CD14-positive monocyte (primary cell): ENCODE results near the gene PDE4D. TPM values are rescaled to one million over a fixed set of nuclear protein-coding genes. Genes with fewer than 3 reads are reported as not detected.

Experiments used
- DNase-seq, 3 donors: peaks; one replicate each; pipeline ENCODE4 v3.0.0-alpha.2; 2011 to 2022
- H2AFZ ChIP-seq: 2 replicates; pipeline ENCODE4 v1.6.0; 2012; ENCODE audit warnings: mild to moderate bottlenecking, low read depth, low read length, inconsistent platforms; ENCODE audit not compliant: insufficient read depth, poor library complexity, severe bottlenecking
- H3K27ac ChIP-seq, 2 donors: 1 replicate in 1 of 2; 2 replicates in 1 of 2; pipeline ENCODE4 v1.5.1; 2012 to 2013; ENCODE audit warnings: low read length in 2 of 2, control low read depth in 1 of 2, inconsistent platforms in 1 of 2, low read depth in 1 of 2, mild to moderate bottlenecking in 1 of 2
- H3K27me3 ChIP-seq, 2 donors: one replicate each; pipeline versions ENCODE4 v1.6.0 to v1.6.1; 2011 to 2013; ENCODE audit warnings: low read length in 2 of 2; ENCODE audit not compliant: control insufficient read depth in 2 of 2, insufficient read depth in 2 of 2
- H3K36me3 ChIP-seq, 2 donors: replicated peaks in 1 of 2; 1 replicate in 1 of 2; 2 replicates in 1 of 2; pipeline versions ENCODE4 v1.5.1 to v1.6.1; 2012 to 2013; ENCODE audit warnings: low read length in 2 of 2, control low read depth in 1 of 2, inconsistent platforms in 1 of 2, mild to moderate bottlenecking in 1 of 2; ENCODE audit not compliant: insufficient read depth in 2 of 2, control insufficient read depth in 1 of 2
- H3K4me1 ChIP-seq, 2 donors: 1 replicate in 1 of 2; 2 replicates in 1 of 2; pipeline versions ENCODE4 v1.5.1 to v1.6.1; 2012 to 2013; ENCODE audit warnings: low read length in 2 of 2, control low read depth in 1 of 2, inconsistent platforms in 1 of 2, mild to moderate bottlenecking in 1 of 2, moderate library complexity in 1 of 2; ENCODE audit not compliant: insufficient read depth in 2 of 2, control insufficient read depth in 1 of 2
- H3K4me2 ChIP-seq: replicated peaks from 2 replicates; pipeline ENCODE3; 2012; ENCODE audit warnings: low read length, moderate library complexity, mild to moderate bottlenecking; ENCODE audit not compliant: poor library complexity, severe bottlenecking; ENCODE audit errors: extremely low read depth
- H3K4me3 ChIP-seq, 3 experiments: fragments of 200-600 bp in 1 of 3; sonication (generic) in 1 of 3; replicated peaks in 1 of 3; 1 replicate in 2 of 3; 2 replicates in 1 of 3; pipeline ENCODE4 v1.5.1; 2011 to 2013; ENCODE audit warnings: low read length in 3 of 3, mild to moderate bottlenecking in 3 of 3, control low read depth in 2 of 3, low read depth in 2 of 3, inconsistent platforms in 1 of 3, moderate library complexity in 1 of 3
- H3K79me2 ChIP-seq: 2 replicates; pipeline ENCODE4 v1.6.0; 2012; ENCODE audit warnings: mild to moderate bottlenecking, control low read depth, inconsistent platforms, low read length, moderate library complexity; ENCODE audit not compliant: insufficient read depth
- H3K9ac ChIP-seq: 2 replicates; pipeline ENCODE4 v1.6.0; 2017; ENCODE audit warnings: low read length, mild to moderate bottlenecking; ENCODE audit not compliant: insufficient read depth, poor library complexity, severe bottlenecking
- H3K9me3 ChIP-seq, 2 donors: replicated peaks in 1 of 2; 1 replicate in 1 of 2; 2 replicates in 1 of 2; pipeline versions ENCODE4 v1.5.1 to v1.6.1; 2012 to 2013; ENCODE audit warnings: low read length in 2 of 2, control low read depth in 1 of 2; ENCODE audit not compliant: control insufficient read depth in 1 of 2, insufficient read depth in 1 of 2
- H4K20me1 ChIP-seq: 2 replicates; pipeline ENCODE4 v1.6.0; 2012; ENCODE audit warnings: mild to moderate bottlenecking, low read length, control low read depth, moderate library complexity; ENCODE audit not compliant: insufficient read depth
- H3K27ac Mint-ChIP-seq, 7 donors: one replicate each; pipeline ENCODE4 v1.8.0; 2020; ENCODE audit warnings: mild to moderate bottlenecking in 7 of 7, mixed read lengths in 7 of 7, moderate library complexity in 6 of 7, inconsistent platforms in 2 of 7
- H3K27me3 Mint-ChIP-seq, 3 donors: one replicate each; pipeline ENCODE4 v1.8.0; 2021 to 2022; ENCODE audit warnings: low read depth in 3 of 3, mild to moderate bottlenecking in 3 of 3, mixed read lengths in 3 of 3, moderate library complexity in 3 of 3, inconsistent platforms in 1 of 3
- H3K36me3 Mint-ChIP-seq, 2 donors: one replicate each; pipeline ENCODE4 v1.8.0; 2020; ENCODE audit warnings: mixed read lengths in 2 of 2, inconsistent platforms in 1 of 2, mild to moderate bottlenecking in 1 of 2
- H3K4me1 Mint-ChIP-seq: one replicate; pipeline ENCODE4 v1.8.0; 2020; ENCODE audit warnings: mild to moderate bottlenecking, mixed read lengths
- H3K4me3 Mint-ChIP-seq, 2 donors: one replicate each; pipeline ENCODE4 v1.8.0; 2020; ENCODE audit warnings: mild to moderate bottlenecking in 2 of 2, mixed read lengths in 2 of 2, moderate library complexity in 1 of 2
- H3K9me3 Mint-ChIP-seq, 7 donors: one replicate each; pipeline ENCODE4 v1.8.0; 2020 to 2022; ENCODE audit warnings: mixed read lengths in 7 of 7, mild to moderate bottlenecking in 6 of 7, moderate library complexity in 6 of 7, inconsistent platforms in 2 of 7
- CTCF ChIP-seq: fragments of 200-600 bp; IDR thresholded peaks from one replicate; pipeline ENCODE4 v1.8.0; 2022; ENCODE audit warnings: antibody characterized with exemption, mild to moderate bottlenecking
- WGBS: methylation state at CpG from one replicate; pipeline ENCODE4 v1.1.5; 2013; ENCODE audit warnings: missing lambda C conversion rate; ENCODE audit not compliant: insufficient coverage; 5-methylcytosine and 5-hydroxymethylcytosine counted together
- intact Hi-C, 2 donors: fragments of 100-400 bp; cut with micrococcal nuclease; formaldehyde crosslinking; loops; one replicate each; pipeline versions ENCODE4 v1.15.0 to v1.15.1; 2023
- polyA plus RNA-seq, 3 donors: library from polyadenylated mRNA; depleted of rRNA in 1 of 3; unstranded in 2 of 3; stranded (reverse) in 1 of 3; fragments of 300-500 nt in 2 of 3; fragments of >200 nt in 1 of 3; fragmentation: Illumina TruSeq in 2 of 3; gene quantifications; 1 replicate in 2 of 3; 2 replicates in 1 of 3; pipeline ENCODE4 v1.2.3, GENCODE V29; 2012 to 2021

The PDE4D gene
- polyA plus RNA-seq, 3 donors = 1.9 to 3.4 (median 2.8) TPM

DNA sequence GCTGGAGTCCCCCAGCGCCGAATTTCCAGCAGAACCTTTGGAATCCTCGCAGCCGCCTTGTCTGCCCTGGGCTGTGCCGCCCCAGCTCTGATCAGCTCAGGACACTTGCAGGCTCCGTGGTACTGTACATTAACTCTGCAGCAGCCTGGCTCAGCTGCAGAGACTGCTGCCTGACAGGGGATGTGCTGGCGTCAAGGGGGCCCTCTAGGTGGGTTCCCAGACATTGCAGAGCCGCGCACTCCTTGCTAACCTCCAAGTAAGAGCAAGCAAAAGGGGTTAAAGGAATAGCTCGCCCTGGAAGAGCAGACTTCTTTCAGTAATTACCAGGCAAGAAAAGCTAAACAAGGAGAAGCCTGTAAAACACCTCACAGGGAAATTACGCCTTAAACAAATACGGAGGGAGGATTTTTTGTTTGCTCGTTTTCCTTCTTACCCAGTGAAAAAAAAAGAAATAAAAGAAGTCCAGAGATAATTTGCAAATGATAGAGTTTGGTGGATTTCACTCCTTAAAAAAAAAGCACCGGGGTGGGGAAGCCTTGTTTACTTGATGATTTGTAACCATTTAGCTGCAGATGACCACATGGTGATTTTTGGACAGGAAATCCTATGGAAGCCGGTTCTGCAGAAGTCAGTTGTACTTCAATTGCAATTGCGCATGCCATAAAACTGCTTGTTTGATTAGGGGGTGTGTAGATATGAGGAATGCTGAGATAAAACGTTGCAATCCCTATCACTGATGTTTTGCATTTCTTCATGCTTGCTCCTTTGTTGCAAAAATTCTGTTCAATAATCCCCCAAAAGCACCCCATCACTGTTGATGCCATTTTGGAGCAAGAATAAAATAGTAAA lies 305.8 kb downstream of the PDE4D start:
- TF ChIP-seq CTCF = no peak
- H3K9me3 ChIP-seq = no peaks in the 10 kb centered on the region
- no peaks in the 10 kb centered on the region for H3K79me2 ChIP-seq
- H2AFZ ChIP-seq = no peak overlapping the region
- H3K4me1 ChIP-seq = no peaks in the 10 kb centered on the region
- WGBS = 42% methylated on average over 8 of the region's 17 CpGs
- H3K4me3 ChIP-seq = no peak overlapping the region
- no peak for DNase-seq
- Mint-ChIP-seq H3K27me3 (peaks cover 0 to 3% (median 1%) of the 10 kb centered on the region in 3 donors), H3K4me3 (no peak overlapping the region), H3K9me3 (no peaks in the 10 kb centered on the region), H3K4me1 (peaks cover 9% of the 10 kb centered on the region), H3K36me3 (peaks cover 2 to 10% of the 10 kb centered on the region in 2 donors), H3K27ac (peak overlapping the region in 1 of 7 donors; percentile 59)
- no peak overlapping the region for H3K4me2 ChIP-seq
- no peaks in the 10 kb centered on the region for H3K27me3 ChIP-seq
- H3K9ac ChIP-seq = no peak overlapping the region
- H3K27ac ChIP-seq = no peak overlapping the region
- no peaks in the 10 kb centered on the region for H4K20me1 ChIP-seq
- H3K36me3 ChIP-seq = no peaks in the 10 kb centered on the region
- intact Hi-C loops = no loop called here

DNA sequence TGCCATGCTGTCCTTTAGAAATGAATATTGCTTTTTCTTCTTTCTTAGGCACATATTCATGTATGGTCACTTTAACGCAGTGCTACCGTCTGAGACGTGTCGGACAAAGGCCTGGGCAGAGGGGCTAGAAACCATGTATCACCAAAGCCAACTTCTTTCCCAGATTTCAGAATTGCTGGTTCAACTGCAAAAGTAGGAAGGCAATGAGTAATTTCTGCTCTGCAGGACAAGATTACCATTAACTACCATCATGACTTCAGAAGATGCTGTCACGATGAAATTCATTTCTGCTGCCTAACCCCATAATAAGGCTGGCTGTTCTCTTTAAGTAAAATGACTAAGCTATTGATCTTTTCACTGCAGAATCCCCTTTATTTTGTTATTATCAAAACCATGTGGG lies 306.7 kb downstream of the PDE4D start:
- H3K4me2 ChIP-seq = no peak overlapping the region
- H2AFZ ChIP-seq = no peak overlapping the region
- no peaks in the 10 kb centered on the region for H3K27me3 ChIP-seq
- intact Hi-C loops = no loop called here
- no peaks in the 10 kb centered on the region for H3K9me3 ChIP-seq
- peaks cover 9% of the 10 kb centered on the region for H3K4me1 Mint-ChIP-seq
- no peak for DNase-seq
- TF ChIP-seq CTCF = no peak
- no peaks in the 10 kb centered on the region for H3K4me1 ChIP-seq
- peaks cover 2 to 8% of the 10 kb centered on the region in 2 donors for H3K36me3 Mint-ChIP-seq
- no peak overlapping the region for H3K27ac ChIP-seq
- no peak overlapping the region for H3K27ac Mint-ChIP-seq
- peaks cover 0 to 3% (median 2%) of the 10 kb centered on the region in 3 donors for H3K27me3 Mint-ChIP-seq
- no peak overlapping the region for H3K4me3 Mint-ChIP-seq
- no peaks in the 10 kb centered on the region for H3K79me2 ChIP-seq
- H3K4me3 ChIP-seq = no peak overlapping the region
- H4K20me1 ChIP-seq = no peaks in the 10 kb centered on the region
- WGBS = 100% methylated on average over 4 of the region's 5 CpGs
- H3K9me3 Mint-ChIP-seq = no peaks in the 10 kb centered on the region
- no peak overlapping the region for H3K9ac ChIP-seq
- H3K36me3 ChIP-seq = no peaks in the 10 kb centered on the region
